ENCODE data around the gene AKT2.

AKT2 gene

GRCh38 chr19:40269216-40269940 lies 15.8 kb downstream of the AKT2 start:
- no peak for DNase-seq (ENCODE audit: insufficient read length, low spot score)
- TF ChIP-seq PAX5 (IDR thresholded peaks at IDR 0.05; ENCODE audit: insufficient read depth, low read length, severe bottlenecking) (no peak), SPI1 (IDR thresholded peaks at IDR 0.05; ENCODE audit: low read depth, low read length) (no peak), TAF1 (IDR thresholded peaks at IDR 0.05; ENCODE audit: low read depth, low read length) (no peak), POLR2AphosphoS5 (IDR thresholded peaks at IDR 0.05; ENCODE audit: low read depth, low read length) (no peak), POLR2A (IDR thresholded peaks at IDR 0.05; ENCODE audit: low read depth, low read length) (no peak), POU2F2 (IDR thresholded peaks at IDR 0.05; ENCODE audit: low read depth, low read length) (no peak)
- FAIRE-seq = no peak

GRCh38 chr19:40267601-40267997 lies 17.5 kb downstream of the AKT2 start:
- DNase-seq (ENCODE audit: insufficient read length, low spot score) (no peak), FAIRE-seq (no peak)
- TF ChIP-seq POU2F2 (IDR thresholded peaks at IDR 0.05; ENCODE audit: low read depth, low read length) = peak; percentile 59; the same call in 1 of the 2 replicates
- TF ChIP-seq TAF1 (IDR thresholded peaks at IDR 0.05; ENCODE audit: low read depth, low read length) = no peak

GRCh38 chr19:40266912-40267600 lies 18.1 kb downstream of the AKT2 start:
- DNase-seq (ENCODE audit: insufficient read length, low spot score) (no peak), FAIRE-seq (no peak)
- 0 out of 2 replicates have a peak, but pooled peaks have one; percentile 27 for TF ChIP-seq POLR2AphosphoS5 (IDR thresholded peaks at IDR 0.05; ENCODE audit: low read depth, low read length)
- TF ChIP-seq POU2F2 (IDR thresholded peaks at IDR 0.05; ENCODE audit: low read depth, low read length) = no peak

GRCh38 chr19:40266119-40266518 lies 19.0 kb downstream of the AKT2 start:
- TF ChIP-seq POLR2A (IDR thresholded peaks at IDR 0.05; ENCODE audit: low read depth, low read length) (no peak), POLR2AphosphoS5 (IDR thresholded peaks at IDR 0.05; ENCODE audit: low read depth, low read length) (no peak), SPI1 (IDR thresholded peaks at IDR 0.05; ENCODE audit: low read depth, low read length) (no peak), PAX5 (IDR thresholded peaks at IDR 0.05; ENCODE audit: insufficient read depth, low read length, severe bottlenecking) (no peak), POU2F2 (IDR thresholded peaks at IDR 0.05; ENCODE audit: low read depth, low read length) (no peak), TAF1 (IDR thresholded peaks at IDR 0.05; ENCODE audit: low read depth, low read length) (no peak)
- FAIRE-seq (no peak), DNase-seq (ENCODE audit: insufficient read length, low spot score) (no peak)

- no peak for DNase-seq (ENCODE audit: insufficient read length, low spot score)
- no peak for FAIRE-seq
- TF ChIP-seq SPI1 (IDR thresholded peaks at IDR 0.05; ENCODE audit: low read depth, low read length) (no peak), POLR2A (IDR thresholded peaks at IDR 0.05; ENCODE audit: low read depth, low read length) (no peak), TAF1 (IDR thresholded peaks at IDR 0.05; ENCODE audit: low read depth, low read length) (no peak), POU2F2 (IDR thresholded peaks at IDR 0.05; ENCODE audit: low read depth, low read length) (no peak), PAX5 (IDR thresholded peaks at IDR 0.05; ENCODE audit: insufficient read depth, low read length, severe bottlenecking) (no peak), POLR2AphosphoS5 (IDR thresholded peaks at IDR 0.05; ENCODE audit: low read depth, low read length) (no peak)
These were observed 19.4 kb downstream of the AKT2 start for GRCh38 chr19:40265763-40266099.

- no peak for TF ChIP-seq POLR2A (IDR thresholded peaks at IDR 0.05; ENCODE audit: low read depth, low read length)
- TF ChIP-seq POLR2AphosphoS5 (IDR thresholded peaks at IDR 0.05; ENCODE audit: low read depth, low read length) = no peak
- no peak for TF ChIP-seq SPI1 (IDR thresholded peaks at IDR 0.05; ENCODE audit: low read depth, low read length)
- no peak for TF ChIP-seq PAX5 (IDR thresholded peaks at IDR 0.05; ENCODE audit: insufficient read depth, low read length, severe bottlenecking)
- TF ChIP-seq TAF1 (IDR thresholded peaks at IDR 0.05; ENCODE audit: low read depth, low read length) = no peak
- no peak for TF ChIP-seq POU2F2 (IDR thresholded peaks at IDR 0.05; ENCODE audit: low read depth, low read length)
- FAIRE-seq (no peak), DNase-seq (ENCODE audit: insufficient read length, low spot score) (no peak)
These were observed 19.9 kb downstream of the AKT2 start for GRCh38 chr19:40265055-40265762.

- no peak for DNase-seq (ENCODE audit: insufficient read length, low spot score)
- TF ChIP-seq POLR2A (IDR thresholded peaks at IDR 0.05; ENCODE audit: low read depth, low read length) (no peak), SPI1 (IDR thresholded peaks at IDR 0.05; ENCODE audit: low read depth, low read length) (no peak), PAX5 (IDR thresholded peaks at IDR 0.05; ENCODE audit: insufficient read depth, low read length, severe bottlenecking) (no peak)
- FAIRE-seq = no peak
These were observed 20.7 kb downstream of the AKT2 start for GRCh38 chr19:40264314-40265054.

GRCh38 chr19:40263440-40264313 lies 21.5 kb downstream of the AKT2 start:
- FAIRE-seq (no peak), DNase-seq (ENCODE audit: insufficient read length, low spot score) (no peak)
- TF ChIP-seq PAX5 (IDR thresholded peaks at IDR 0.05; ENCODE audit: insufficient read depth, low read length, severe bottlenecking) = no peak
- TF ChIP-seq POLR2A (IDR thresholded peaks at IDR 0.05; ENCODE audit: low read depth, low read length) = no peak
- TF ChIP-seq SPI1 (IDR thresholded peaks at IDR 0.05; ENCODE audit: low read depth, low read length) = no peak
- no peak for TF ChIP-seq POLR2AphosphoS5 (IDR thresholded peaks at IDR 0.05; ENCODE audit: low read depth, low read length)
- TF ChIP-seq POU2F2 (IDR thresholded peaks at IDR 0.05; ENCODE audit: low read depth, low read length) = no peak
- no peak for TF ChIP-seq TAF1 (IDR thresholded peaks at IDR 0.05; ENCODE audit: low read depth, low read length)
